Activated CD4-positive, alpha-beta T cell treated with anti-CD3 and anti-CD28 coated beads, Interleukin-2, amount 50 U/mL, for 16 hours (primary cell): ENCODE measurements around the gene TSPAN4.

ENCODE experiments used
- DNase-seq: peaks from one replicate; pipeline ENCODE4 v3.0.0-alpha.2; 2020

Gene TSPAN4

DNA sequence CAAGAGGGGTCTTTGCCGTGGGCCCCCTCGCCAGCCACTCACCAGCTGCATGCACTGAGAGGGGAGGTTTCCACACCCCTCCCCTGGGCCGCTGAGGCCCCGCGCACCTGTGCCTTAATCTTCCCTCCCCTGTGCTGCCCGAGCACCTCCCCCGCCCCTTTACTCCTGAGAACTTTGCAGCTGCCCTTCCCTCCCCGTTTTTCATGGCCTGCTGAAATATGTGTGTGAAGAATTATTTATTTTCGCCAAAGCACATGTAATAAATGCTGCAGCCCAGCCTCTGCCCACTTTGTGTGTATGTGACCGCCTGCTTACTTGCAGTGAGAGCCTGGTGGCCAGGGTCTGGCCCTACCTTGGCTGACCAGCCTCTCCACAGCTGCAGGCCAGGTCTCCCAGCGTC lies 17.7 kb upstream of the TSPAN4 start:
- no peak for DNase-seq

DNA sequence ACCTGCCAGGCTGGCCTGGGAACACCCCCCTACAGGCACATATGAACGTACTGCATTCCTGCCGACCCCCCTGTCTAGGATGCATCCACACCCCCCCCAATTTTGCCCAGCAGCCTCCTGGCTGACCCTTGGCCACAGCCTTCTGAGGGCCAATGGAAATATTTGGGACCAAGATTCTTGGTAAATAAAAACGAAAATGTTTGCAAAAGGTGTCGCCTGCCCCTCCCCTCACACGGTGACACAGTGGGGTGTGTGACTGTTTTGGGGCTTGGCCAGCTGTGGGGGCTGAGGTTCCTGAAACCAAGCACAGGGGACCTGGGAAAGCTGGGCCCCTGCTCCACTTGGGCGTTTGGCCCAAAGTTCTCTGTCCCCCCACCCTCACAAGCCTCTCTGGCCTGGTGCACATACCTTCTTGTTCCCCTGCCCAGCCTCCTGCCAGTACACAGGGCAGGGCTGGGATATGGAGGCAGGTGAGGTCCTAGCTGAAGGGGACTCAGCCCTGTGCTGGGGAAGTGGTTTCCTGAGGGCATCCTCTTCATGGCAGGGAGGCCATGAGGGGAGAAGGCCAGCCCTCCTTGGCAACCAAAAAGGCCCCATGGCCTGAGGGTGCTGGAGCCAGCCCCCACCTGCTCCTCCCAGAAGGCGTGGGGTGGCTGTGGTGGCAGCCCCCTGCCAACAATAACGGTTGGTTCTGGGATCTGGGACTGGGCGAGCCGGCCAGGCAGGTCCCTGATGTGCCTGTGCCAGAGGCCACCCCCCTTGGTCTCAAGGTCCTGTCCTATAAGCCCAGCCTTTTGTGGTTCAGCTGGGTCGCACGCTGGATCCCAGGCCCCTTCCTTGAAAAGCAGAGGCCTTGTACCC lies 17.1 kb upstream of the TSPAN4 start:
- no peak for DNase-seq

DNA sequence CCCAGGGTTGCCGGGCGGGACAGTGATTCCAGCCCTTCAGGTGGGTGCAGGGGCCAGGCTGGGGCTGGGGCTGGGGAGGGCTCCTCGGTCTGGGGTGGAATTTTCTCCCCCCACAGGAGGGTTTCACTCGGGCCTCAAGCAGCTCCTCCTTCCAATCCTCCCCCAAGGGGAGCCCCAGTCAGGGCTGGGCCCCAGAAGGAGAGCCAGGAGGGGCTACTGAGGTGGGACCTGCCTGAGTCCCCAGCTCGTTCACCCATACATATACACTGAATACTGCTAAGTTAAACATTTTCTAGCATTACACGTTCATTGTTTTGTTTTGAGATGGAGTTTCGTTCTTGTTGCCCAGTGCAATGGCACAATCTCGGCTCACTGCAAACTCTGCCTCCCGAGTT lies 16.4 kb upstream of the TSPAN4 start:
- DNase-seq = no peak

DNA sequence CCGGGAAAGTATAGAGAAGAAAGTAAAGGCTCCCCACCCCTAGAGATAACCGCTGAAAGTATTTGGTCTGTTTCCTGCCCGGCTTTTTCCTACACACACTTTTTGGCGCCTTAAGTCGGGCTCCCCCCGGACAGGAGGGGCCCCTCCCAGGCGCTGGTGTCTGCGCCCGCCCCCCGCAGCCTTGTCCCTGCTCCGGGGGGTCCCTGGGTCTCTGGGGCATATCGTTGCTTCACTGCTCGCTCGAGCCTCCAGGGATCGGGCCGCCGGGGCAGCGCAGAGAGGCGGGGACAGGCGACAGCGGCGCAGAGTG lies 15.9 kb upstream of the TSPAN4 start:
- no peak for DNase-seq

DNA sequence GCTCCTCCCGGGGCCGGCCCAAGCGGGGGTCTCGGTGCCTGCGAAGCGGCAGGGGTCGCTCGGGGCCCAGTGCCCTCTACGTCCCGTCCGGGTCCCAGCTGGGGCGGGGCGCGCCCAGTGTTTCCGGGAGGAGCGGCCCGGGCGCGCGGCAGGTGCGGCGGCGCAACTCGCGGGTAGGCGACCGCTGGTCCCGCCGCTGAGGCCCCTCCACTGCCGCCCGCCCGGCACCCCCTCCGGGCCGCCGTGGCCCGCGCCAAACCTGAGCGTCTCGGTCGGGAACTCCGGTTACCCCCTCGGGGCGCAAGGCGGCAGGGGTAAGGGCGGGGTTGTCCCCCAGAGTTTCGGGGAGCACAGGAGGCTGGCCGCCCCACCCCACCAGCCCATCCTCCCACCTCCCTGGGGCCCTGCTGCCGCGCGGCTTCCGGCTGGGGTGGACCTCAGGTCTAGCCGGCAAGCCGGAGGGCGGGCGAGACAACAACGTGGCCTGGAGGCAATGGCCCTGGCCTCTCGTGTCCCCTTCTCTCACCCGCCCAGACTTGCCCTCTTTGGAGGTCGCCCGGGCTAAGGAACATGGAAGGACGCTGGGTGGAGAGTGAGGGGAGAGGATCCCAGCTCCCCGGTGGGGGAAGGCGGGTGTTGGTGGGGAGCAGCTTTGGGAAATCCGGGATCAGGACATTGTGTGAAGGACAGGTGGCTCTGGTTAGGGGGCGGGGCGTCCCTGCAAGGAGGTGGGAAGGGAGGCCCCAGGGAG lies 15.3 kb upstream of the TSPAN4 start:
- DNase-seq = no peak

DNA sequence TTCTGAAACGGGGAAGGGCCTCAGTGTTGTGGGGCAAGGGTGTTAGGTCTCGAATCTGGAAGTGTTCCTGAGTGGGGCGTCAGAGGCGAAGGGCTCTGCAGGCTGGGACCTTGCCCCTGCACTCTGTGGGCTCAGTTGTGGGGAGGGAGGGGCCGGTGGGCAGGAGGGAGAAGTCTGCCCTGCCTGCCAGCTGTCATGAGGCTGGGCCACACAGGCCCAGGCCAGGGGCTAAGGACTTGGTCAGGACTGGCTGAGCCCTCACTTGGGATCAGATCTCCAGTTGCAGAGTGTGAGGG lies 14.8 kb upstream of the TSPAN4 start, which contains the start of gene CRACR2B:
Gene CRACR2B, plus strand, starts transcription at position 23 of the 296 bp plus-strand sequence. CDS start 689 bp downstream, outside the sequence.
- DNase-seq = no peak

DNA sequence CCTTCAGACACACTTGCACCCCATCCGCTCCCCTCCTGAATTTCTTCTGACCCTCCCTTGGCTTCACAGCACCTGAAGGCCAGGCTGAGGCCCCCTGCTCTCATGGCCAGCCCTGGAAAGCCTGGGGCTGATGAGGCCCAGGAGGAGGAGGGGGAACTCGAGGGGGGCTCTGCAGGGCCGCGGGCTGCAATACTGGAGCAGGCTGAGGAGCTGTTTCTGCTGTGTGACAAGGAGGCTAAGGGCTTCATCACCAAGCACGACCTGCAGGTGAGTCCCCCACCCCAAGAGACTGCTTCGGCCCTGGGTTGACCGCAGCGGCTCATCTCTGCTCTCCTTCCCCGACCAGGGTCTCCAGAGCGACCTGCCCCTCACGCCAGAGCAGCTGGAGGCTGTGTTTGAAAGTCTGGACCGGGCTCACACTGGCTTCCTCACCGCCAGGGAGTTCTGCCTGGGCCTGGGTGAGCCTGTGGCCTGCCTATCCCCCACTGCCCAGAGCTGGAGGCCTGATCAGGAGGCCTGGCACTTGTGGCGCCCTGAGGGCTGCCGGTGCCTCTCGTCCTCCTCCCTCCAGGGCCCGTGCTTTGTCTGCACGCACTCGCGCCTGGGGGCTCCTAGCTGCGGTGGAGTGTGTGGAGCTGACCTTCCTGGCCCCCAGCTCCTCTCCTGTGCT lies 14.0 kb upstream of the TSPAN4 start:
- DNase-seq = no peak

DNA sequence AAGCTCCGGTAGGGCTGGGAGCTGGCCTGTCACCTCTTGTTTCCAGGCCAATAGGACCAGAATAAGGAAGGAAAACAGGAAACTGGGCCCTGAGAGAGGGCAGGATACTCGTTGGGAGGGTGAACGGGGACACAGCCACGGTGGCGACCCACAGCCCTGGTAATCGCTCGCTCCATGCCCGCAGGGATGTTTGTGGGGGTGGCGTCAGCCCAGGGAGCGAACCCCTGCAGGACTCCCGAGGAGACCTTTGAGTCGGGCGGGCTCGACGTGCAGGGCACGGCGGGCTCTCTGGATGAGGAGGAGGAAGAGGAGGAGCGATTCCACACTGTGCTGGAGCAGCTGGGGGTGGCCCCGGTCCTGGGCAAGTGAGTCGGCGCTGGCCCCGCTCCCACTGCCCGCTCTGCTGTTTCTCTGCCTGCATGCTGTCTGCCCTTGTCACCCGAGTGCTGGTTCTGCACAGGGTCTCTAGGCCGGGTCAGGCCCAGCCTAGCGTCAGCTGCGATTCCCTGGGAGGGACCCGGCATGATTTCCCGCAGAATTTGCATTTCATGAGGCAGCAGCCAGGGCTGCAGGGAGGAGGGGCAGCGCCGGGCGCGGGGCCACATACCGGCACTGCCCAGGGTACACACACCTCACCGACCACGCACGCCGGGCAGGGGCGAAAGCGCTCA lies 13.3 kb upstream of the TSPAN4 start:
- DNase-seq = no peak

DNA sequence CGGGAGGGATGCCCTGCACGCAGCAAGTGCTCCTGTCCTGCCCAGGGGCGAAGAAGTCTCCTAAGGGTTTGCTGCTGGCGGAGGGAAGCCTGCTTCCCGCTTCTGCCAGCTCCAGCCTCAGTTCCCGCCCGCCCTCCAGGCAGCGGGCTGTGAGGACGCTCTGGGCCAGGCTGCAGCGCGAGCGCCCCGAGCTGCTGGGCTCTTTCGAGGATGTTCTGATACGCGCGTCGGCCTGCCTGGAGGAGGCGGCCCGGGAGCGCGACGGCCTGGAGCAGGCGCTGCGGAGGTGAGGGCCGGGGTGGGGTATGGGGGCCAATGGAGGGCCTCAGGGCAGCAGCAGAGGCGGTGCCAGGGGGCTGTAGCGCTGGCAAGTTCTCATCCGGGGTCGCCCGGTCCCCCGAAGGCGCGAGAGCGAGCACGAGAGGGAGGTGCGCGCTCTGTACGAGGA lies 12.8 kb upstream of the TSPAN4 start:
- no peak for DNase-seq

DNA sequence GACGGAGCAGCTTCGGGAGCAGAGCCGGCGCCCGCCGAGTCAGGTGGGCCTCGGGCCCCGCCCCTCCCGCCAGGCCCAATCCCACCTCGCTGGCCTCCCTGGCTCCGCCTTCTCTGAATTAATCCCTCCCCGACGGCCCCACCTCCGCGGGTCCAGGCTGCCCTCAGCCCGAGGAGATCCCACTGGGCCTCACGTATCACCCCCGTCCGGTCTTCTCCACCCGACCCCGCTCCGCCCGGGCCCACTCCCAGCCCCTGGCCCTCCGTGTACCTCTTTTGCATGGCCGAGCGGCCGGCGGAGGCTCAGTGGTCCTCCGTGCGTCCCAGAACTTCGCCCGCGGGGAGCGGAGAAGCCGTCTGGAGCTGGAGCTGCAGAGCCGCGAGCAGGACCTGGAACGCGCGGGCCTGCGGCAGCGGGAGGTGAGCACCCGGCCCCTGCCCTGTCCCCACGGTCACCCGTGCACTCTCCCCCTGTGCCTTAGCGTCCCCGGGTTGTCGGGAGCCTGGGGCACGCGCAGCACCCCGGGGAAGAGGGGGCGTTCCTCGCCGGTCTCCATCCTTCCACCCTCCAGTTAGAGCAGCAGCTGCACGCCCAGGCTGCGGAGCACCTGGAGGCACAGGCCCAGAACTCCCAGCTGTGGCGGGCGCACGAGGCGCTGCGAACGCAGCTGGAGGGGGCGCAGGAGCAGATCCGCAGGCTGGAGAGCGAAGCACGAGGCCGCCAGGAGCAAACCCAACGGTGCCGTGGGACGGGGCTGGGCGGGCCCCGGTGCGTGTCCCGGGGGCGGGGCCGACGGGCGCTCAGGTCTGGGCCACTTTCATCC lies 12.1 kb upstream of the TSPAN4 start:
- DNase-seq = peak; percentile 62

DNA sequence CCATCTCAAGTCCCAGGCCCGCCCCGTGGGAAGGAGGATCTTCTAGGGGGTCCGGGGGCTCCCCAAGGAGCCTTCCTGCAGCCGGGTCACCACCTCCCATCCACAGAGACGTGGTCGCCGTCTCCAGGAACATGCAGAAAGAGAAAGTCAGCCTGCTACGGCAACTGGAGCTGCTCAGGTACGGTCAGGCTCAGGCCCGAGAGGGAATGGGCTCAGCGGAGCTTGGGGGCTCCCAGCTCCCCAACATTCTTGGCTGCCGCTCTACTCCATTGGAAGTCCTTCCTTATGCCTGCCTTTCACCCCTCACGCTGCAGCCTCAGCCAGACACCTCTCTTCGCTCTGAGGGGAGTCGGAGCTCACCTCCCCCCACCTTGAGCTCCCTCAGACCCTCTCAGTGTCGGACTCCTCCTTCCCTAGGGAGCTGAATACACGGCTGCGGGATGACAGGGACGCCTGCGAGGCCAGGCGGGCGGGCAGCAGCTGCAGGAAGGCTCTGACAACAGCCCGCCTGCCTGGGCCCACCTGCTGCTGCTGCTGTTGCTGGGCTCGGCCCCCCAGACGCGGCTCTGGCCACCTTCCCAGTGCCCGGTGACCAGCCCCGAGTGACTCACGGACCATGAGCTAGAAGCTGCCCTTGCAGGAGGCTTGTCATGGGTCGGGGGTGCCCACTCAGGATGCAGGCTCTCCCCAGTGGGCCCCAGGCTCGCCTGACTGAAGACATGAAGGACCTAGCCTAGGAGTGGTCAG lies 11.4 kb upstream of the TSPAN4 start:
- no peak for DNase-seq

DNA sequence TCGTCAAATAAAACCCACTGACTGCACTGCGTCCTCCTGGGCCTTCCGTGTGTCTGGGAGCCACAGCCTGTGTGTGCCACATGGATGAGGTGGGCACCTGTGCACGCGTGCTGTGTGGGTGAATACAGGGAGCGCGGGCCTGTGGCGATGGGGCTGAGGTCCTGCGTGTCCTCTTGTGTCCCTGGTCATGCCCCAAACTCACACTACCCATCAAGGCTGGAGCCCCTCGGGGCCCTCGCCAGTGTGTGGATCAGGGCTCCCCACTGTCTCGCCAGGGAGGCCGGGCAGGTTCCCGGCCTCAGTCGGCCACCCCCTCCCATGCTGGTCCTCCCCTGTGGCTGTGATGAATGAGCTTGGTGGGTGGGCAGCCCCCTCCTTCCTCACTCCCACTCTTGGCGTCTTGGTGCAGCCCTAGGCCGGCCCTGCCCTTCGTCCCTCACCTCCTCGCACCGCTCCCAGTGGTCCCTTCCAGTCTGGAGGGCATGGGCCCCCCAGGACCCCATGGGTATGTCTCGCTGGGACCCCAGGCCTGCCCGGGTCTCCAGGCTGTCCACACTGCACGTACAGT lies 10.6 kb upstream of the TSPAN4 start:
- no peak for DNase-seq

DNA sequence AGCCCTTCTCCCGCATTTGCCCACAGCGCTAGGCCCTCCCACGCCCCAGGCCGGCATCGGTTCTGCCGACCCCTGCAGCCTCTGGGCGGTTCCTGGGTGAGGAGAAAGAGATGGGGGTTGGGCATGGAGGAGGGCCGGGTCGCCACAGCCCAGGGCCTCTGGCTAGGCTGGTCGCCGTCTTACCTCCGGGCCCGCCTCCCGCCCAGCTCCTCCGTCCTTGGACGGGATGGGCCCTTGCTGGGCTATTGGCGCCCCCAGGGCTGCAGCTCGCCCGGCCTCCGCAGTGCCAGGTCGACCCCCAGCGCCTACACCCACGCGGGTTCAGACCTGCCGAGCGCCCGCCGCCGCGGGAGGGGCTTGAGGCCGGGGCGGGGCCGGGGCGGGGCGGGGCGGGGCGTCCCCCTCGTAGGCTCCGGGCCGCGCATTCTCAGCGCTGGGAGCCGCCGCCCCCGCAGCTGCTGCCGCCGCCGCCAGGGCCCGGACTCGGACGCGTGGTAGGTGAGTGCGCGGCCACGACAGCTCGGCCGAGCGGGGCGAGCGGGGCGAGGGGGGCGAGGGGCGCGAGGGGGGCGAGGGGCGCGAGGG lies 10.0 kb upstream of the TSPAN4 start, which contains the start of gene CD151:
Gene CD151, plus strand, starts transcription at position 424 of the 585 bp plus-strand sequence. CDS start 3,118 bp downstream, outside the sequence.
- DNase-seq = no peak

DNA sequence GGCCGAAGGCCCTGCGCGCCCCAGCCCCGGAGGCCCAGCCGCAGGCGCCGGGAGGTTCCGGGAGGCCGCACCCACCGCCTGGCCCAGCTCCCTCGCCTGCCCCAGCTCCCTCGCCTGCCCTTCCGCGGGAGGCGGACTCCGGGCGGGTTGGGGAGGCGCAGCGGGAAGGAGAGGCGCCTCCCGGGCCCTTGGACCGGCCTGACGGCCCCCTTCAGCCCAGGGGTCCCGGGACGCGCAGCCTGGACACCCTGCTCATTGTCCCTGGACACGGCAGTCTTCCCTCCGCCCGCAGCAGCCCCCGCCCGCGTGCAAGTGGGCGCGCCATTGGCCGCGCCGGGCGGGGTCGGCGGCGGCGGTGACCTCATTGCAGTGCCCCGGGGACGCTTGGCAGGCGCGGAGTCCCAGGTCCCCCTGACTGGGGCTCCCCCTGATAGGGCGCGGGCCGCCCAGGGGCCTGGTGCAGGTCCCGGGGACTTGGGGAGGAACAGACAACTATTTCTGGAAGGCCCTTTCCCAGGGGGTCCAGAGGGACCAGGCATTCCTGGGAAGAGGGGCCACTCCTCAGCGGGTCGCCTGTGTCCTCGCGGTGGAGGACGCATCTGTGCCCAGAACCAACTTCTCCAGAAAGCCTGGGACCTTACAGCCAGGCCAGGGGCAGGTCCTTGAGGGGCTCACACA lies 9.4 kb upstream of the TSPAN4 start:
- DNase-seq = no peak

DNA sequence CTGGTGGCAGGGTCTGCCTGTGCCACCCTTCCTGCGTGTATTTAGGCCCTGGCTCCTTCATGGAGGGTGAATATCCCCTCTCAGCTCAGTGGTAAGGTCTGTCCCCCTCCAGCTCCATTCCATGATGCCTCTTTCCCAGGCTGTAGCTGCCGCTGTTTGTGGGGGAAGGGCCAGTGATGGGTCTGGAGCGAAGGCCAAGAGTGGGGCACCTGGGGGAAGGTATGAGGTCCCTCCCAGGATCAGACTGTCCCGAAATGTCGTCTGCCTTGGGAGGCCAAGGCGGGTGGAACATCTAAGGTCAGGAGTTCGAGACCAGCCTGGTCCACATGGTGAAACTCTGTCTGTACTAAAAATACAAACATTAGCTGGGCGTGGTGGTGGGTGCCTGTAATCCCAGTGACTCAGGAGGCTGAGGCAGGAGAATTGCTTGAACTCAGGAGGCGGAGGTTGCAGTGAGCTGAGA lies 8.8 kb upstream of the TSPAN4 start:
- DNase-seq = no peak

DNA sequence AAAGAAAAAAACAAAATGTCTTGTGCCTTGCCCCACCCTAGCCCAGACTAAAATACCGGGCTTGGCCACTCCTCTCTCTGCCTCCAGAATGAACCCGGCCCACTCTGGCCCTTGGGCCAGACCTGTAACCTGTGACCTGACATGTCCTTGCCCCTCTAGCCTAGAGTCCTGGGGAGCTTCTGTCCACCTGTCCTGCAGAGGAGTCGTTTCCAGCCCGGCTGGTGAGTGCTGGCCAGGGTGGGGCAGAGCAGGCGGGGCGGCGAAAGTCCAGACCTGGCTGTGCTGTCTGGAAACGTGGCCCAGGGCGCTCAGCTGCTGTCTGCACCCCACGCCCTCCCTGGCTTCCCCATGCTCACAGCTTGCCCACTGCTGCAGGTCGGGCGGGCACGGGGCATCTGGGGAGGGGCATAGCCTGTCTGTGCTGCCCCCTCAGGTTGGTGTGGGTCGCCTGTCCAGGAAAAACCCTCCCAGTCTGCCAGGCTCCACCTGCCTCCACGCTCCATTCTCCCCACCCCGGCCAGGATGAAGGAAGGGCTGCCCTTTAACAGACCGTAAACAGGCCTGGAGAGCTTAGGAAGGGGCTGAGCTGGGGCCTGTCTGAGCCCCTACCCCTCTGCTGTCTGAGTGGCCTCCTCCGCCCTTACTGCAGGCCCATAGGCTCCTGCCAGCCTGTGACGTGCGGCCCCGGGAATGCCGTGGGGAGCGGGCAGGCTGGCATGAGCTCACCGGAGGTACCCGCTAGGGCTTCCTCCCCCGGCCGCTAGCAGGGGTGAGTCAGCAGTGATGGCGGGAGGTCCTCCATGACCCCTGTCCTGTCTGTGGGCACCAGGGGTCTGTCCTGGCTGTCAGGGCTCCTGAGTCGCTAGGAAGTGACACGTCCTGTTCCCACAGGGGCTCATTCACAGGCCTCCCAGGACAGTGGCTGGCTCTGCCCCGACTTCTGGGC lies 8.0 kb upstream of the TSPAN4 start:
- DNase-seq = no peak

DNA sequence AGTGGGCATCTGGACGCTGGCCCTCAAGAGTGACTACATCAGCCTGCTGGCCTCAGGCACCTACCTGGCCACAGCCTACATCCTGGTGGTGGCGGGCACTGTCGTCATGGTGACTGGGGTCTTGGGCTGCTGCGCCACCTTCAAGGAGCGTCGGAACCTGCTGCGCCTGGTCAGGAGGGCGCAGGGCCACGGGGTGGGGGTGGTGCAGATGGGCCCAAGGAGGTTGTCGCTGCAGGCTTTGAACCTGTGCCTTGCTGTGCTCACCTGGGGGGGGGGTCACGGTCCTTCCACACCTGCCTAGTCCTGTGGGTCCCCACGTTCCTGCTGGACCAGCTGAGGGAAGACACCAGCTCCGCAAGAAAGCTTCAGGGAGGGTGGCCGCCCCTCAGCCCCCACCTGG lies 6.4 kb upstream of the TSPAN4 start:
- no peak for DNase-seq

DNA sequence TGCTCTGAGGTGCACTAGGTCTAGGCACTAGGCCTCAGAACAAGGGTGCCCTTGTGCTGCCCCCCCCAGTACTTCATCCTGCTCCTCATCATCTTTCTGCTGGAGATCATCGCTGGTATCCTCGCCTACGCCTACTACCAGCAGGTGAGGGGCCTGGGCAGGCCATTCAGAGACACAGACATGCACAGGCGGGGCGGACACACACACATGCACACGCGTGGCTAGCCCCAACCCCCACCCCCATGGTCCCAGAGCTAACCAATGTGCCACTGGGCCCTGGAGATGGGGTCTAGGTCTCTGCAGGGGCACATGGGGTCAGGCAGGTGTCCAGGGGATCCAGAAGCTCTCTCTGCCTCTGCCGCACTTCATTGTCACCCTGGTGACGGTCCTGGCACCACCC lies 6.0 kb upstream of the TSPAN4 start:
- DNase-seq = no peak
